HG03378 (cell line): ENCODE data around the gene TRIM2.

ENCODE experiments used
- ATAC-seq: cut with Tn5 transposase; IDR thresholded peaks from one replicate; pipeline ENCODE4 v1.9.1; 2021; ENCODE audit warnings: mild to moderate bottlenecking, moderate library complexity; ENCODE audit not compliant: unreplicated experiment

TRIM2 gene

DNA sequence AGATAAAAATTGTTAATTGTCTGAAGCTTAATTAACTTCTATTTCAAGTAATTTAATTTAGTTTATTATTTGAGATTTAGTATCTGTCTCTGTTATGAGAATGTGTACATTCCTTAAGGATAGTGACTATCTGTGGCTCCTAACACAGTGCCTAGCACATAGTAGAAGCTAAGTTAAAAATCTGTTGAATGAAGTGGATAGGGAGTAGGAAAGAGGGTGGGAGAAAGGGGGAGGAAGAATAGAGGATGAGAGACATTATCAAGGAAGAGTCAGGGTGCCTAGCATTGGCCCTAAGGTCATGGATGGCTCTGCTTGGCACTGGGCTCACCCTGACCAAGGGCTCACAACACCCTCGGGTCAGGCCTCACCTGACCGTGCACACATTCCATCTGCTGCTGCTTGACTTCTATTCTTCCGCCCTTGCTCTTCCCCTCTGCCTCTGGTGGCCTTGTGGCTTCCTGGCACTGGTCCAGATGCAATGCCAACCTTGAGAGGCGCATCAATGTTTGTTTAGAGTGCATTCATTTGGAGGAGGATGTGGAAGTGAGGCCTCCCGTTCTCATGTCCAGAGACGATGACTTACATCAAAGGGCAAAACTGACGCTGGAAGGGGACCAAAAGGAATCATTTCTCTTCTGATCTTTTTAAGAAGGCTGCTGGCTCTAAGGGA lies 42.3 kb downstream of the TRIM2 start:
- no peak for ATAC-seq

DNA sequence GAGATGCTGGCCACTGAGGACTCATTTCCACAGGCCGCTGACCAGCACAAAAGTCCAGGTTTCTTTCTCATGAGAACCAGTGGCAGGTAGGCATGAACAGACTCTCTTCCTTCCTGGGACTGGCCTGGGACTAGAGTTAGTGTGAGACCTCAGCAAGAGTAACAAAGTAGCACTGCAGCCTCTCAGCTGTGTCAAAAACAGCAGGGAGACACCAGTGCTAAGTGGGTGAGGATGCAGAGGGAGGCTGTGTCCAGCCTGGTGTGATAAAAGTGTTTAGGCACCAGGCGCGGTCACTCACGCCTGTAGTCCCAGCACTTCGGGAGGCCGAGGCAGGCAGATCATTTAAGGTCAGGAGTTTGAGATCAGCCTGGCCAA lies 42.9 kb downstream of the TRIM2 start:
- no peak for ATAC-seq

DNA sequence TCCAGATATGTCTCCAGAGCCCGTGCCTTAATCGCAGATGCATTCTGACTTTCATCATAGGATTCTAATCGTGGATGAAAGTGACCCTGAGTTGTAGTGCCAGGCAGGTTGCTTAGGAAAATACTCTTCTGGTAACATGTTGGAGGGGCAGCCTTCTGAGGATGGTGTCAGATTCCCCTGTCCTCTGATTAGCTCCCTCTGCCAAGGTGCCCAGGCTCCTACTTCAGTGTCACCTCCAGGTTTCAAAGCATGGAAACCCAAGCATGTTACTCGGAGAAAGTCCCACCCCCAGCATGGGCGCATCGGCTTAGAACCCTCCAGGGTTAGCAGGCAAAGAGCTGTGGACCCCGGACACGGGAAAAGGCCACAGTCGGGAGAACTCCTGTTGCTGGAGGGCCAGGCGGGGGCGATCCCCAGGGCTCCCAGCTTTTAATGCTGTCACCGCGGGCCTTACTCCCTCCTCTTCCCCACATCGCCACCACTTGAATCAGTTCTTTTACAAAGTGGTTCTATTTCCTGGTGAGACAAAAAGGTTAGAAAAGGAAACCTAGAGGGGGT lies 44.5 kb downstream of the TRIM2 start:
- ATAC-seq = peak; percentile 7

DNA sequence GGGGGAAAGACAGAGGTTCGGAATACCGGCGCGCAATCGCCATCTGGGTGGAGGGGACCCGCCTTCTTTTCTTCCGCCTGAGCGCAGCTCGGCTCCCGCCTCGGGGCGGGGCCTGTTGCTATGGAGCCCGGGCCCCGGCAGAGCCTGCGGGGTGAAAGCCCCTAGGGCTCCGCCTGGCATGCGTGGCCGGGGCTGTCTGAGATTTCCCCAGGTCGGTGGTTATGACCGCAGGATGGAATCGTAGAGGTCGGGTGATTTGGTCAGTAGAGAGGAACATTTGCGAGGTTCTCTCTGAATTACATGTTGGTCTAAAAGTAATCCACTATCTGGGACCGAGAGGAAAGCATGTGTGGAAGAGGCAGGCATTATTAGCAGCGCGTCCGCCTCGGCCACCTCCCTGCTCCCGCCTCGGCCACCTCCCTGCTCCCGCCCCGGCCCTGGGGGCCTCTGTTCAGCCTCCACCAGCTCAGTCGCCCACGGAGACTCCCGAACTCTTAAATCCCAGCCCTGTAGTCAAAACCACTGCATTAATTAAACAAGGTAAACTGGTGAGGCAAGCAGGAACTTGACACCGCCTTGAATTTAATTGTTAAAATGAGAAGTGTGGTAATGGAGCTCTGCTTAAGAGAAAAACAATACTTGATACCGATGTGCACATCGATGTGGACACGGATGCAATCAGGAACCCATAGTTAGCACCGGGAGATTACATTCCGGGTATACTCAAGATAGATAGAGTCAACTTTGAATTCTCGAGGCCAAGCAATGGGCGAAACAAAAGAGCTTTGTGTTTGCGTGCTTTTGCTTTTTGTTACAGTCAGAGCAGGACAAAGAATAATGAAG lies 45.2 kb downstream of the TRIM2 start:
- peak; percentile 84 for ATAC-seq

DNA sequence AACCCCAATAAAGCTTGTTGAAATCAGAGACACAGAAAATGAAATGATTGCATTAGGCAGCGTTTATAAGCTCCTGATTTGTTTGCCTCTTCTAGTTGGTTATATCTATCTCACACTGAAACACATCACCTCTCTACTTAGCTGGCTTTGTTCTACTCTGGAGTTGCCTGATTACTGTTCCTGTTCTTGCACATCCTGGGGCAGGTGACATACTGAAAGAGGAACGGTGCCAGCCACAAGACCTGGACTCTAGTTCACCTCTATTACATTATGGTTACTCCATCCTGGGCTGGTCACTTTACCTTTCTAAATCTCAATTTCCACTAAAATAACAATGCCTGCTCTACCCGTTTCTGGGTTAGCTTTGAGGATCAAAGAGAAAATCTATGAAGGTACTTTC lies 47.9 kb downstream of the TRIM2 start:
- no peak for ATAC-seq

DNA sequence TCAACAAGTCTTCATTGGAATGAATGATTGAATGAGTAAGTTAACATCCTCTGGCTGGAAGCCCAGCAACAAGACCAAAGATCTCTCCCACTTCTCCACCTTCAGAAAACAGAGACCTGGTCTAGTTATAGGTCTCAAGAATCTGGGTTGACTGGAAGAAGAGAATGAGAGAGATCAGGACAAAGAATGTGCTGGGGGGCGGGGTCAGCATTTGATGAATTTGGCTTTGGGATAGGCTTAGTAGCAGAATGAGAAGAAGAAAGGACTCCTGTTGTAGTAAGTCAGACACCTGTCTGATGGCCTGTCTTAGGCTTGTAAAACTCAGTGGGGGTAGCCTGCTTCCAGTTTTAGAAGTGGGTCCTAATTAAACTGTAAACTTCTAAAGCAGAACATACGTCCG lies 51.0 kb downstream of the TRIM2 start:
- ATAC-seq = no peak

DNA sequence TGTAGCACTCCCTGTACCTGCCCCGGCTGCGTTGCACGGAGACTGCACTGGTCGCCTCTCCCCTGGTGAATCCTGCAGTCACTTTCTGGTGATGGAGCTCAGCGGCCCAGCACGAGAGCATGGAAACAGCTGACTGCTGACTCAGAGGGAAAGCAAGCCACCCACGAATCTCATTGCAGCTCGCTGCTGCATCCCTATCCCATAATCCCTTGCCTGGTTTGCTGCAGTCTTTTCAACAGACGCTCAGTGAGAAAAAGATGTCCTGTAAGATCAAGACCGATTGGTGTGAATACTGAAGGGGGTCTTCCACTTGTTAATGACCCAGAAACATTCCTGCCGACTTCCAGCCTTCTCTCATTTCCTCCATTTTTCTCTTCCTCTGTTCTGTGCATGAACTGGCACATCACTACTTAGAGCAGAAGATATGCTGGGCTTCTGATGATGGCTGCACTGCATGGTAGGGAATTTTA lies 52.9 kb downstream of the TRIM2 start:
- ATAC-seq = peak; percentile 62

DNA sequence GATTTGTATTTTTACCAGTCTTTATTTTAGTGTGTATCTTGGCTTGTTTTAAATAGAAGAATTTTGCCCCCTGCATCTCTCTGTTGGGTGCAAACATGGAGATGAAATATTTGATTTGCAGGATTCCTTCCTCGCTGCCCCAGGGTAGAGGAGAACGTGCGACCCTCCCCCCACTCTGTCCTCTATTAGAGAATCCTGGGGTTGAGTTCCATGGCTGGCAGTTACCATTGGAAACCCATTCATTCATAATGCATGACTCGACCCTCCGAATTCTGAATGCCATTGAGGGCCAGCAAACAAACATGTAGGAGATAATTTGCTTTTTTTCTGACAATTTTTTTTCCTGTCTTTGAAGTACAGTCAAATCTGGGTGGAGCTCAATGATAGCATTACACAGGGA lies 53.7 kb downstream of the TRIM2 start:
- no peak for ATAC-seq

DNA sequence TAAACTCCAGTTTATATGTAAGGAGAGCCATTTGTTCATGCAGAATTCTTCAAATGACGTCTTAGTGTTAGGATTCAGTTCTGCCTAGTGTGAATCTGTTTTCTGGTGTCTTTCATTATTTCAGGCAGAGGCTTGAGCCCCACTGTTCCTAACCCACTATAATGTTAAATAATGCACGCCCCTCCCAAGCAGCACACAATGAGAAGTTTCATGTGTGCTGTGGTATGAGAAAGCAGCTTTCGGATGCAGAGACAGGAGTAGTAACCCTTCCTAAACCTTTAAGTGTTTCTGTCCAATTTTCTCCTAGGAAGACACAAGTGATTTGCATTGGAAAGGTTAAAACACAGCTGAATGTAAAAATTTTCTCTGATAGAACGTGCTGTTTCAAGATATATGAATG lies 54.5 kb downstream of the TRIM2 start:
- ATAC-seq = no peak

DNA sequence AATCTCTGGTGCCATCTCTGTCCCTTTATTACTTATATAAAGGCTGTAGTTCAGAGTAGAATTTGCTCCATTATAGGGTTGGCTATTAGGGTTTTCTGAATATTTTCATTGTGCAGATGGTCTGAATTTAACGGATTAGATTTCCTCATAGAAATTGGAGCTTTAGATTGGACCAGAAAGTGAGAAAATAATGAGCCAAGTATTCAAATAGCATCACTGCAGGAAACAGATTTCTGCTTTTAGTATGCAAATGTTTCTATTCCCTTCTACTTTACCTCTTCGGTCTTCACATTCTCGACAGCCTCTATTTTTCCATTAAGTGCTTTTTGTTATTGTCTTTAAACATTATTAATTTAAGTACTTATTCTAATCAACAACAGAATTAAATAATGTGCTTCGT lies 55.4 kb downstream of the TRIM2 start:
- ATAC-seq = no peak

DNA sequence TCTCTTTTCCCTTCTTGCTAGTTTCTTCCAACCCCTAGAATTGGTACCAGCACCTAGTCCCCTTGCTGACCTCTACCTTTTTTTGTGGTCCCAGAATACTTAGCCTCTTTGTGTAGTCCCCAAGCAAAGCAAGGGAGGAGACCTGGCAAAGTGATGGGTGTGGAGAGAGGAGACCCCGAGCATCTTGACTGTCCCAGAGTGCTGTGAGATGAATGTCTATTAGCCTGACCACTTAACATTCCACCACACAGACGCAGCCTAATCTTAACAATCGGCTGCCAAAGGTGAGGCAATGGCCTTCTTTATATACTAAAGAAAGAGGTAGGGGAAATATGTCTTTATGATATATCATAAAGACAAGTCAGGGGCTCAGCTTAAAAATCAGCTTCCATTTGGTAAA lies 55.9 kb downstream of the TRIM2 start:
- ATAC-seq = no peak

DNA sequence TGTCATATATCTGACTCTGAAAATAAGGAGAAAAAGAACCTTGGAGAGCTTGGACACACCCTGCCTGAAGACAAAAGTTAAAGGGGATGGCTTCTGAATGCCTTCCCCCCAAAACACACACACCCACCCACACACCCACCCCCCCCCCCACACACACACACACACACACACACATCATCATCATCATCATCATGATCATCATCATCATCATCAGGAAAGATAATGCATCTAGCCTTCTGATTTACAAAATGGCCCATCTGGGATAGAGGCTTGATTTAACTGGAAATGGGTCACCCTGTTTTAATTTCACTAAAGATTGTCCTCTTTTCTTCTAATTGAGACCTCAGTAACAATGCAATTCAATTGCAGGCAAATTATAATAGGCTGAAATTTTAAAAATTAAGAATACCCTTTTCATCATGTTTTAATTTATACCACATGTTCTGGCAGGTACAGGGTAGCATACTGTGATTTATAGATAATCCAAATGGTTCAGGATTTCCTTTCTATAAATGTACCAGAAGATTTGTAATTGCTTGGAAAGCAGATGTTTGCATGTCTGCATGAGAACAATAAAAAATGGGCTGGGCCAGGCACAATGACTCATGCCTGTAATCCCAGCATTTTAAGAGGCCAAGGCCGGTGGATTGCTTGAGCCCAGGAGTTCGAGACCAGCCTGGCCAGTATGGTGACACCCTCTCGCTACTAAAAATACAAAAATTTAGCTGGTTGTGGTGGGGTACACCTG lies 56.5 kb downstream of the TRIM2 start:
- no peak for ATAC-seq

DNA sequence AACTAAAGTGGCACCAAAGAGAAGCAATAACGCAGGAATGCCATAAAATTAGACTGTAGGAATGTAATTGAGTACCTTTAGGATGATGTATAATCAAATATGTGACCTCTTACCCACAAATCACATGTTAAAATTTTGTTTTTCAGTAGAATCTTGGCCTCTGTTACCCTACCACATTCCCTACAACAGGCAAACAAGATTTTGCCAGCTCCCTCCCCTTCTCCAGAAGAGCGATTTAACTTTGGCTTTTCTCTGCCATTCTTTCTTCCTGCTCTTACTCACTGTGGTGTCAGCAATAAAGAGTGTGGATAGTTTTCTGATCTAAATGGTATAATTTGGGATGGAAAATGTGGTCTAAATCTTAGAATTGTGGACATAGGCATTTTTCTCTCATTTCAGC lies 57.2 kb downstream of the TRIM2 start:
- ATAC-seq = no peak

DNA sequence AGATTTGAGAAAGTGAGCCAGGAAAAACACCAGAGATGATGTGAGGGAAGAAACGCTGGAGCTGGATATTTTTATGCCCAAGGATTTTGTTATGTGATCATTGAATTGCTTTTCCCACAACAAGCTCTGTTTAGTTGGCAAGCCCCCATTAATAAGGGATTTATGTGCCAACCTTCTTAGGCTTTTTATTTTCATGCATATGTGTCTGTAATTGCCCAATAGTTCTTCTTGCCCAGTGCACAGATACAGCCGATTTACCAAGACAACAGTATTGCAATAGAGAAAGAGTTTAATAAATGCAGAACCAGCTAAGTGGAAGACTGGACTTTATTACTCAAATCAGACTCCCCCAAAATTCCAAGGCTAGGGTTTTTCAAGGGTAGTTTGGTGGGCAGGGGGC lies 57.7 kb downstream of the TRIM2 start:
- ATAC-seq = no peak

DNA sequence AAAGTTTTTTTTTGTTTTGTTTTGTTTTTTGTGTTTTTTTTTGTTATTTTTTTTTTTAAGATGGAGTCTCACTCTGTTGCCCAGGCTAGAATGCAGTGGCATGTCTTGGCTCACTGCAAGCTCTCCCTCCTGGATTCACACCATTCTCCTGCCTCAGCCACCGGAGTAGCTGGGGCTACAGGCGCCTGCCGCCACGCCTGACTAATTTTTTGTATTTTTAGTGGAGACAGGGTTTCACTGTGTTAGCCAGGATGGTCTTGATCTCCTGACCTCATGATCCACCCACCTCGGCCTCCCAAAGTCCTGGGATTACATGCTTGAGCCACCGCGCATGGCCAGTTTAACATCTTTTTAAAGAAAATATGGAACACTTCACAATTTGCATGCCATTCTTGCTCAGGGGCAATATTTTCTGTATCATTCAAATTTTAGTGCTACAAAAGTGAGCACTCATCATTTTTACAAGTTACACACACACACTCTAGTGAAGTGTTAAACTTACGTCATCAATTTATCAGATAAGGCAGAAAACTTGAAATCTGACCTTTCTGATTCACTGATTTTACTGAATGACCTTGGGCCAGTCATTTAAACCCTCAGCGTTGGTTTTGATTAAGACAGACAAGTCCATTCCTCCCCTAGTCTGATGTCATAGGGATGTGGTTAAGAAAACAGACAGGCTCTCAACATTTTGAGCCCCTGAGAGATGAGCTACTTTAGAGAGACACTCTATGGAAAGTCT lies 61.2 kb downstream of the TRIM2 start:
- ATAC-seq = no peak

DNA sequence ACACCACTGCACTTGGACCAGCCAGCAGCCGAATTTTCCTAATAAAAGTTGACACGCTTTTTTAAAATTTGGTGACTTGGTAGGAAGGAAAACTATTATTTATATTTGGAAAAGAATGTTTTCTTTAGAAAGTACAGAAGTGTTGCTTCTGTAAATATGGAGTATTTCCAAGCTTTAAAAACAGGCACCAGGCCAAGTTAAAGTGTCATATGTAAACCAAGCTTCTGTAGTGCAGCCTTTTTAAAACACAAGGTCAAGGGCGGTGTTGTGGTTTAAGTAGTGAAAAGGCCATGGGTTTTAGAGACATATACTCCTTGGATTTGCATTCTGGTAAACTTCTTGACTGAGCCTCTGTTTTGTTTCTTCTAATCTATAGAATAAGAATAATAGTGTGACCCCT lies 62.7 kb downstream of the TRIM2 start:
- ATAC-seq = no peak

DNA sequence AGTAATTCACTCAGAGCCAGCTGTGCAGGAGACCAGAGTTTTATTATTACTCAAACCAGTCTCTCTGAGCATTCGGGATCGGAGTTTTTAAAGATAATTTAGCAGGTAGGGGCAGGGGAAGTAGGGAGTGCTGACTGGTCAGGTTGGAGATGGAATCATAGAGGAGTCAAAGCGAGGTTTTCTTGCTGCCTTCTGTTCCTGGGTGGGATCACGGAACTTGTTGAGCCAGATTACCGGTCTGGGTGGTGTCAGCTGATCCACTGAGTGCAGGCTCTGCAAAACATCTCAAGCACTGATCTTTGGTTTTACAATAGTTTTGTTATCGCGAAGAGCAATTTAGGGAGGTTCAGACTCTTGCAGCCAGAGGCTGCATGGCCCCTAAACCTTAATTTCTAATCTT lies 63.6 kb downstream of the TRIM2 start:
- no peak for ATAC-seq

DNA sequence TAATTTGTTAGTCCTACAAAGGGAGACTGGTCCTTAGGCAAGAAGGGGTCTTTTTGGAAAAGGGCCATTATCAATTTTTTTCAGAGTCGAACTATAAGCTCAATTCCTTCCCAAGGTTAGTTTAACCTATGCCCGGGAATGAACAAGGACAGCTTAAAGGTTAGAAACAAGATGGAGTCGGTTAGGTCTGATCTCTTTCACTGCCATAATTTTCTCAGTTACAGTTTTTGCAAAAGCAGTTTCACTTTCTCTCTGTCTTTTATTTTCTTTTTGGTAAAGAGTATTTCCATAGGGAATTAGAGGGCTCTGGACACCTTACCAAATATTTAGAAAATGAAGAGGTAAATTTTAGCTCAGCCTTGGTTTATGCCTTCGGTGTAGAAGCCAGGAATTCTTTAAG lies 64.1 kb downstream of the TRIM2 start:
- ATAC-seq = no peak

DNA sequence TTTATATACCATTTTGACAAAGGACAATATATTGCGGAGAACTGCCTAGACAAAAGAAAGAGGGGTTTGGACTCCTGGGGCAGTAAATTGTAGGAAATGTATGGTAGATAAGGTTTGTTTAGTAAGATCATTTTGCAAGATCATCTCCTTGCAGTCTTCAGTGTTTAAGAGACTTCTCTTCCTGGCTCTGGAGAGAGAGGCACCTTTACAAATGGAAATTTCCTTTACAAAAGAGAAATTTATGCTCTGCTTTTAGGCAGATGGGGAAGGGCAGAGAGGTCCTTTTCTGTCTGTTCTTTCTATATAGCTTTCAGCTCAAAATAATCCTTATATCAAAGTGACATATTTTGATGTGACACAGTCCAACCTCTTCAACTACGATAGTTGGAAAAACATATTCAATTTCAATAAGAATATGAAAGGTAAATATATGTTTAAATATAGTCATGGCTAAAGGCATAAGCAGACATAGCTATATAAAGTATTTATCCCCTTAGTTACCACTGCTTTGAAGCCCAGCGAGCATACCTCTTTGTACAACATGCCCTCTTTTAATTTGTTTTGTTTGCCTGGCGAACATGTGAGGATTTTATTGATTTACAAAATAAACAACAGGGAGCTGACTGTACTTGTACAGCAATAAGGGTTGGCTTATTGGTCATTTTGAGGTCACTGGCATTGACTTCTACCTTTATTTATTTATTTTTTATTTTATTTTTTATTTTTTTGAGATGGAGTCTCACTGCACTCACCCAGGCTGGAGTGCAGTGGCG lies 65.2 kb downstream of the TRIM2 start:
- ATAC-seq = no peak

DNA sequence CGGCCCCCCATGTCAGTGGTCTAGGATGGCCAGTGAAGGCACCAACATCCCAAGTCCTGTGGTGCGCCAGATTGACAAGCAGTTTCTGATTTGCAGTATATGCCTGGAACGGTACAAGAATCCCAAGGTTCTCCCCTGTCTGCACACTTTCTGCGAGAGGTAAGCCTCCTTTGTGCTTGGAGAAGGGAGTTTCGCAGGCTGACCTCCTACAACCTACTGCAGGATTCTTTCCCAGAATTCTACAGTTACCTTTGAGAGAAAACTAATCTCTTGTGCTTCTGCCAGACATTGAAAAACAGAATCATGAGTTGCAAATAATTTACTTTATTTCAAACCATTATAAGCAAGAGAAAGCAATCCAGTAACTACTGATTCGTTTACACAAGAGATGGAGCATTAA lies 66.1 kb downstream of the TRIM2 start:
- ATAC-seq = no peak
